GM19397 (cell line): Measurements from ENCODE around the gene ZNF521.

Experiments used
- ATAC-seq: cut with Tn5 transposase; IDR thresholded peaks from one replicate; pipeline ENCODE4 v1.9.1; 2021; ENCODE audit warnings: mild to moderate bottlenecking, moderate library complexity; ENCODE audit not compliant: unreplicated experiment

Gene ZNF521

DNA sequence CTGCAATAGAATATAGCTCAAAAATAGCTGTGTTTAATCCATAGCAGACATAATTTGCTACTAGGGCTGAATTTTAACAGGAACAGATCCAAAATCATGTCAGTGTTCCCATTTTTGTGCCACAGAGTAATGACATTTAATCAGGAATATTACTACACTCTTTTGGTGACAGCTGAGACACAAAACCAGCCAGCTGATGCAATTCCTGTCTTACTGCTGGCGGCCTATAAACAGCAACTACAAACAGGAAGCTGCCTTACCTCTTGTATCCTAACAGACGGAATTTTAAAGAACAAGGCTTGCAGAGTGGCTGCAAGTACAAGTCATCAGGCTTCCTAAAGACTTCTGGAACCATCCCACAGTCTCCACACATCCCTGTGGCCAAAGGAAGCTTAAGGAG lies 218.1 kb downstream of the ZNF521 start:
- ATAC-seq, result no peak

- ATAC-seq, result no peak
Observed at GRCh38 chr18:25132786-25133496, 219.0 kb downstream of the ZNF521 start.

DNA sequence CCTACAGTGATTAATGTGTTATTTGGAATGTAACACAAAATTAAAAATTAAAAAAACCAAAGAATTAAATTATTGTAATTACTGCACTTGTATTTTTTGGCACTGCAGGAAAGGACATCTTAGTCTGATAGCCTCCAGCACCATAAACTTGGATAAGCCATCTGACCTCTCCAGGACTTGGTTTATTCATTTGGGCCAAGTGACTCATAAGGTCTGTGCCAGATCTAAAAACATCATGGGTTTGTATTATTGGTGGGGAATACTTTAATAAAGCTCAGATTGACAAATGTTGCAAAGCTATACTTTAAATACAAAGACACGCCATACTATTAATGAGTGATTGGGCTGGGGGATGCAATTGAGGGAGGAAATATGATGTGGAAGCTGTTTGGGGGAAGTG lies 225.2 kb downstream of the ZNF521 start:
- ATAC-seq, result no peak

DNA sequence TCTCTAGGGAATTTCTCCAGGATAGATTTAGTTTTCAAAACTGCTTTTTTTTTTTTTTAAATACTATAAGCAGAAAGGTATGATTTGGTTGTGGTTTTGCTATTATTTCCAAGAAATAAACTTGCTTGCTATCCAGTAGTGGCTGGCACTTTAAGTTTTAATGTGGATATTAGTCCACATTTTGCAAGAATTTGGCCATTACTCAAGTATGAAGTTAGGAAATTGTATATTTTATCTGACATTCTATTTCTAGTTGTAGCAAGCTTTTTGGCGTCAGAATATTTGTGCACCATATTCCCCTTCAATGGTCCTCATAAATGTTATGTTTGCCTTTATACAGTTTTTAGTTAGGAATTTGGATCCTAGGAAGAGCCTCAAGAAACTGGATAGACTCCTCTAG lies 226.3 kb downstream of the ZNF521 start:
- ATAC-seq, result no peak

DNA sequence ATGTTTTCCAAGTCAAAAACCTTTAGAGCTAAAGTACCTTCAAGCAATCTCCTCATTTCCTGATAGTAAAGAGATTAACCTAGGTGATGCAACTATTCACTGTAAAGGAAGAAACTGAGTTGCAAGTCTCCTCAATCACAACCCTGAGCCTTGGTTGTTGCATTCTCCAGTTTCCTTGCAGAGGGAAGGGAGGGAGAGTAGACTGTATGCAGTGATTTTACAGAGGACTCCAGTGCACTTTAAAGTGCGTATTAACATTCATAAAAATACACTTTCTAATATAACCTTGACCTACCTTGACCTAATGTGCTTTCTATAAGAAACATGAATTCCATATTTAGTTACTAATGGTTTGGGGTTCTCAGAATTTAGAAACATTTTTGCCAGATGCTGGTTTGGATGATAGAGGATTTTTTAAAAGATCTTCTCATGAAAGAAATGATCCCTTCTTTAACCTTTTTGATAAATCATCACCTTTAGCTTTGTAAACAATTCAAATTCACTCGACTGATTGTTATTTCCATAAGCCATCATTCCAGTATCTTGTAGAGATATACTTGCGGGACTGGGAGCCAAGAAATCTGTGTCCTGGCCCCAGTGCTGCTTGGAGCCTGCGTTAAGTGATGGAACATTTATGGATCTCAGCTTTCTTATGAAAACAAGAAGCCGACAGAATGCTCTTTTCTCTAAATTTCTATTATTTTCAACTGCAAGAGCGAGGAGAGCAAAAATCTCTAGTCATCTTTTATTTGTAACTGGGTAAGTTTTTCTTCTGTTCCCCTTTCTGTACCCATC lies 228.3 kb downstream of the ZNF521 start:
- ATAC-seq, result no peak

DNA sequence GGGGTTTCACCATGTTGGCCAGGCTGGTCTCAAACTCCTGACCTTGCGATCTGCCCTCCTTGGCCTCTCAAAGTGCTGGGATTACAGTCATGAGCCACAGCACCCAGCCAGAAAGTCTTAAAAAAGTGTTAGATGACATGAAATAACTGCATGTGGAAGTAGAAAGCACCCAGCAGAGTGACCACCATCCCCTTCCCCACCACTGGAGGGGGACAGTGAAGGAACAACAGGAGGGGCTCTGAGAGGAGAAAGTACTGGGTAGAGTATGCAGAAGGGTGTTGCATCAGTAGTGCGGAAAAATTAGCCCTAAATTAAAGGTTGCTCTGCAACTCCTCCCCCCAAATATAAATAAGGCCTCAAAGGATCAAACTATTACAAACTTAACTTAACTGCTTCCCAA lies 230.5 kb downstream of the ZNF521 start:
- ATAC-seq, result no peak

DNA sequence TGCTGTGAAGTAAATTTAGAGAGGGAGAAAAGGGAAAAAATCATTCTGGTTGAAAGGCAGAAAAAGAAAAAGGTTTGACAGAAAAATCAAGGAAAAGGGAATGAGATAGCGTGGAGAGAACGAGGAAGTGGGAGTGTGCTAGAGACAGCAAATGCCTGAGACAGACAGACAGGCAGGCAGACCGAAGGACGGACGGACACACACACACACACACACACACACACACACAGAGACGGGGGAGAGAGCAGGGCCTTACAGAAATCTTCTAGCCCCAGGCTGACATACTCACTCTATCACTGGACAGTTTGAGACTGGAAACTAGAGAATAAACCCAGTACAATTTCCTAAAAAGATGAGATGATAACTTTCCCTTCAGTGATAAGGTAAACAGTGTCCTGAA lies 238.4 kb downstream of the ZNF521 start:
- no peak for ATAC-seq

- no peak for ATAC-seq
Observed at GRCh38 chr18:25112821-25113434, 239.0 kb downstream of the ZNF521 start.

DNA sequence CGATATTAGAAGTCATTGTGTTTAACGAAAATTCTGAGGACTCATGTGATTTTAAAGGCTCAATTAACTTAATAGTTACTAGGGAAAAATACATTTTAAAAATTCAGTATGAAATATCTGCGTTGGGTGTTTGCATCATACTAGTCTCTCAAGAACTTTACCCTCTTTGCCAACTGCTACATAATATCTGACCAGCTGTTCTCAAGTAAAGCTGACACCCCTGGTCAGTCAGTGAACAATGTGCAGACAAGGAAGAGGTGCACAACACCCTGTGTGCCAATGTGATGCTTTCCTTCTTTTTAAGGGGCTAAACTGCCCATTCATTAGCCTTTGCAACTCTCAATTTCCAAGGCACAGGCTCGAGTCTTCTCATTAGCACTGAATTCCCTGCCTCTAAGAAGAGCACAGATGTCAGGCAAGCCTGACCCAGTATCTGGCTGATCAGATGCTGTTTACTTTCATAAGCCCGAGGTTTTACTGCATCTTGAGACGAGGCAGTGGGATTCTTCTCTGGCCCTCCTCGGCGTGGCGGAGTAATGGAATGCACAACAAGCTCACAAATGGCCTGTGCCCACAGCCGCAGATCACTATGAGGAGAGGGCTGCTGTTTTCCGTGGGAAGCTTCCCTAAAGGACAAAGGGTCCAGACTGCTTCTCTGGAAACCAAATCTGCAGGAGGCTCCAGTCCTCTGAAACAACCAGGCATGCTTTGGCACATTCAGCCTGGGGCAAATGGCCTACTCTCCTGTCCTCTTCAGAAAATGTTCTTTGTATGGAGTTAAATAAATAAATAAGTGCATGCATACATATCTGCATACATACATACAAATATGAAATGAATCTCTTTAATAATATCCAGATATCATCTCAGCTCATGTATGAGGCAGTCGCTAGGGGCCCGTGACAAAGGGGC lies 240.3 kb downstream of the ZNF521 start:
- no peak for ATAC-seq

- ATAC-seq, result no peak
Observed at GRCh38 chr18:25109484-25109883, 242.5 kb downstream of the ZNF521 start.

- no peak for ATAC-seq
Observed at GRCh38 chr18:25103468-25104155, 248.4 kb downstream of the ZNF521 start.

- ATAC-seq, result no peak
Observed at GRCh38 chr18:25102662-25103061, 249.3 kb downstream of the ZNF521 start.

DNA sequence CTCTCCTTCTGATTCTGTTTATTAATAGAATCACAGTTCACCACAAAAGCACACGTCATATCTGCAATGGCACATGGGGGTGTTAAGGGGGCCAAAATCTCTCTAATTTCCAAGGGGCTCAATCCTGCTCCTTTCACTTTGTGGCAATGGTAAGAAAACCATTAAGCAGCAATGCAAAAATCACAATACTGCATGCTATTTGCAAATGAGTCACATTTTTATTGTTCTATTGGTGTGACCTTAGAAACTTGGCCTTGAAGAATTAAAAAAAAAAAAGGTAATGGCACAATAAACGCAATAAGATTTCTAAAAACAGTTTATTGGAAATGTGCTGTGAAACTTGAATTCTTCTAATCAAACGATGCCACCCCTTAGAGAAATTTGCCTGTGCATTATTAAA lies 251.5 kb downstream of the ZNF521 start:
- ATAC-seq, result no peak

GRCh38 chr18:25099895-25100294 lies 252.1 kb downstream of the ZNF521 start:
- no peak for ATAC-seq

DNA sequence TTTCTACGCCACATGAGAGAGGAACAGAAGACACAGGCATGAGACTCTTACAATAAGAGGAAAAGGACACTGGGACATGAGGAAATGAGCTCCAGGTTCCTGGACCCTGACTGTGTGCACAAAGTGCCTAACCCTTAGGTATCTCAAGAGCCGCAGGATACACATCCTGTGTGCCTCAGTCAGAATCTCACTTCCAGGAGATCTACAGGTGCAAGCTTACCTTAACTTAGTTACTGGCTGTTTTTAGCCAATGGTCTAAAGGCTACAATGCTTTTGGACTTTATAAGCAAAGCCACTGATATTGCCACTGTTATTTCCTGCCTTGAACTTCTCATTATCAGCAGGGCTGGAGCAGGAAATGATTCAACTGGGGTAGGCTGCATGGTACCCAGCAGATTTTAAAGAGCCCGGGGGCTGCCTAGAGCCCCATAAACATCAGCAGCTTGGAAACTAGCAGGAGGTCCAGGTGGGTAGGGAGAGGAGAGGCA lies 254.4 kb downstream of the ZNF521 start:
- ATAC-seq, result no peak

DNA sequence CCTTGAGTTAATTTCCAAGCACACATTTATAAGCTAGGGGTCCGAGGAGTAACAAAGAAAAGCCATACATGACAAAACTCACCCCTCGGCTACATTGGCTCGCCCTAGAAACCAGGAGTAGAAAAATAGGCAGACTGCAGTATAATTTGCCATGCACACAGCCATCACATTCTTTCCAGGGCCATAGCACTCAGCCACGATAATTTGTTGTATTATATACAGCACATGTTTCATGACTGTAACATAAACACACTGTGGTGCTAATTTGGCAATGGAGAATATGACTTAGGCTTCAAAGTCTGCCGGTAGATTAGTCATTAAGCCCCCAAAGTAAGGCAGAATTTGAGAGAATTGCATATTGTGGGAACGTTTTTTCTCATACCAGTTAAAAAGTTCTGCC lies 254.9 kb downstream of the ZNF521 start:
- ATAC-seq, result no peak

- ATAC-seq, result no peak
Observed at GRCh38 chr18:25093141-25093540, 258.8 kb downstream of the ZNF521 start.

DNA sequence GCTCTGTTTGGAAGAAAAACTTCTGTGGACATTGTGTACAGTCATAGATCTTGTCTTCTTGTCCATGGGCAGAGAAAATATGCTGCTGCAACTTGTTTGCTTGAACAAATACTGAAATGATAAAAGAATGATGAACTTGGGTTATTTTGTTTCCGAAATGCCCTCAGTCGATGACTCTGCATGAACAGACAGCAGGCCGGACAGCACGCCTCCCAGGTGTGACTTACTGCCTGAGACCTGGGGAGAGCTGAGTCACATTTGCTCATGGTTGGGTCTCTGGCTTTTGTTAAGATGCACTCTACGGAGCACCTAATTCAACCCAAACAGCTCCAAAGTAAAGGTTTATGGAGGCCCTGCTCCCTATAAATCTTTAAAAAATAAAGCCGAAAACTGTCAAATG lies 262.5 kb downstream of the ZNF521 start:
- no peak for ATAC-seq

DNA sequence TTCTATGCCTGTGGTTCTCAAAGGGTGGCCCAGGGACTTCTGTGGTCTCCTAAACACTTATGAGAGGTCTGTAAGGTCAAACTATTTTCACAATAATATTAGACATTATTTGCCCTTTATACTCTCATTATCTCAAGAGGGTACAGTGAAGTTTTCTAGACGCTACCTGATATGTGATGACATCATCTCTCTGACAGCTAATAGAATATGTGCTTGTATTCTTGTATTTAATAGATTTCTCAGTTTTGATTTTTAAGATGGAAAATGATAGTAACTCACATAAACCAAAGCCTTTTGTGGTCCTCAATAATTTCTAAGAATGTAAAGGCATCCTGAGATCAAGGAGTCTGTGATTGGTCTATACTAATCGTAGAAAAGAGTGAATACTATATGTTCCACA lies 265.1 kb downstream of the ZNF521 start:
- no peak for ATAC-seq

- no peak for ATAC-seq
Observed at GRCh38 chr18:25081001-25081400, 271.0 kb downstream of the ZNF521 start.
